Ishikawa (cell line): ENCODE data around the gene FCN2.

ENCODE experiments used
- CEBPB ChIP-seq: IDR thresholded peaks from 2 replicates; pipeline ENCODE4 v1.6.1; 2012
- CREB1 ChIP-seq: IDR thresholded peaks from 2 replicates; pipeline ENCODE4 v1.6.1; 2012; ENCODE audit warnings: low read depth
- EGR1 ChIP-seq: IDR thresholded peaks from 2 replicates; pipeline ENCODE4 v1.6.1; 2012
- EP300 ChIP-seq: IDR thresholded peaks from 2 replicates; pipeline ENCODE4 v1.6.1; 2012; ENCODE audit warnings: borderline replicate concordance
- FOXM1 ChIP-seq: IDR thresholded peaks from 2 replicates; pipeline ENCODE4 v1.6.1; 2012; ENCODE audit warnings: low read depth, borderline replicate concordance
- MAX ChIP-seq: IDR thresholded peaks from 2 replicates; pipeline ENCODE4 v1.6.1; 2012
- NFIC ChIP-seq: IDR thresholded peaks from 2 replicates; pipeline ENCODE4 v1.6.1; 2012
- RAD21 ChIP-seq: IDR thresholded peaks from 2 replicates; pipeline ENCODE4 v1.6.1; 2012; ENCODE audit warnings: low read depth
- REST ChIP-seq: IDR thresholded peaks from 2 replicates; pipeline ENCODE4 v1.6.1; 2012; ENCODE audit warnings: low read depth, mild to moderate bottlenecking
- TAF1 ChIP-seq: IDR thresholded peaks from 2 replicates; pipeline ENCODE4 v1.6.1; 2012; ENCODE audit warnings: low read depth, mild to moderate bottlenecking
- TCF12 ChIP-seq: IDR thresholded peaks from 2 replicates; pipeline ENCODE4 v1.6.1; 2012; ENCODE audit warnings: low read depth
- TEAD4 ChIP-seq: IDR thresholded peaks from 2 replicates; pipeline ENCODE4 v1.6.1; 2012
- USF1 ChIP-seq: IDR thresholded peaks from 2 replicates; pipeline ENCODE4 v1.6.1; 2012
- YY1 ChIP-seq: IDR thresholded peaks from 2 replicates; pipeline ENCODE4 v1.6.1; 2012; ENCODE audit warnings: low read depth
- ZBTB7A ChIP-seq: IDR thresholded peaks from 2 replicates; pipeline ENCODE4 v1.6.1; 2012; ENCODE audit warnings: low read depth

The FCN2 gene

GRCh38 chr9:134853893-134854292, 26.7 kb upstream of the FCN2 start:
- TF ChIP-seq TEAD4 (no peak), ZBTB7A (no peak), TCF12 (no peak), NFIC (no peak), REST (no peak), MAX (no peak), EP300 (no peak), USF1 (no peak), YY1 (no peak), CREB1 (no peak), FOXM1 (no peak), EGR1 (no peak), RAD21 (no peak), CEBPB (no peak)

- TF ChIP-seq MAX, result no peak
- TF ChIP-seq REST, result no peak
- no peak for TF ChIP-seq FOXM1
- TF ChIP-seq CEBPB, result no peak
- TF ChIP-seq NFIC, result no peak
- TF ChIP-seq USF1, result no peak
- no peak for TF ChIP-seq TAF1
- no peak for TF ChIP-seq TEAD4
- no peak for TF ChIP-seq RAD21
- TF ChIP-seq TCF12, result no peak
- TF ChIP-seq EGR1, result no peak
- TF ChIP-seq EP300, result no peak
- TF ChIP-seq YY1, result no peak
- TF ChIP-seq CREB1, result no peak
- no peak for TF ChIP-seq ZBTB7A
Observed at GRCh38 chr9:134854541-134854981, 26.0 kb upstream of the FCN2 start.

DNA sequence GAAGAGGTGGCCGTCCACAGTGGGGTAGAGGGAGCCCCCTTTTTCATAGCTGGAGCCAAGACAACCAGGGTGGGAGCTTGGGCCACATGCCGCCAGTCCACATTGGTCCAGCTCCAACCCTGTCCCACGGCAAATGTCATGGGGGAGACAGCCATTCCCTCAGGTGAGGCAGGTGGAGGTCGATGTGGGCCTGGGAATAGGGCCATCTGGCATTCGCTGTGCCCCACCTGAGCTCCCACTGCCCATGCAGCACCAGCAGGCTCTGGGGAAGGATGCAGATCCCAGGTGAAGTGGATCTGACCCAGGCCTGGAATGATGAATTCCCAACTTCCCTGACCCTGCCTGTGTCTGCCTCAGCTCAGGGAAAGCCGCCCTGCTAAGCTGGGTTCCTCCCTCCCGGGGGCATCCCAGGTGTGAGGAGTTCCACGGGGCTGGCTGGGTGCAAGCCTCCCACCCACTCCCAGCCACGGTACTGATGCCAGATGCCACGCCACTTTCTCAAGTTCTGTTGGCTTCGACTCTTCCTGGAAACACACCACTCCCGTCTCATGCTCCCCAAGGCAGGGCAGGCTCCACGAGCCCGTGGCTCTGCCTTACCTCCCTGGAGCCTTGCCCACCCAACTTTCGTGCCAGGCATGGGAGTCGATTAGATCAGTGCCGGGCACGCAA, 25.2 kb upstream of the FCN2 start:
- TF ChIP-seq ZBTB7A (no peak), USF1 (no peak), REST (no peak), FOXM1 (no peak), TEAD4 (no peak), CREB1 (no peak), NFIC (no peak), YY1 (no peak), TAF1 (no peak), EGR1 (no peak), CEBPB (no peak), RAD21 (no peak), MAX (no peak), EP300 (no peak), TCF12 (no peak)
